CD4-positive, alpha-beta T cell treated with Interleukin-6 at 100 ng/mL for 8 hours (primary cell): ENCODE measurements around the gene GRSF1.
"Not testable (repeated sequence)": the region's sequence is repeated elsewhere in the genome, so short reads cannot be mapped to it uniquely, and the experiment has no call there.

Experiments
- DNase-seq: peaks from one replicate; pipeline ENCODE4 v3.0.0-alpha.2; 2020; ENCODE audit warnings: mixed read lengths, low spot score

GRSF1 gene

DNA sequence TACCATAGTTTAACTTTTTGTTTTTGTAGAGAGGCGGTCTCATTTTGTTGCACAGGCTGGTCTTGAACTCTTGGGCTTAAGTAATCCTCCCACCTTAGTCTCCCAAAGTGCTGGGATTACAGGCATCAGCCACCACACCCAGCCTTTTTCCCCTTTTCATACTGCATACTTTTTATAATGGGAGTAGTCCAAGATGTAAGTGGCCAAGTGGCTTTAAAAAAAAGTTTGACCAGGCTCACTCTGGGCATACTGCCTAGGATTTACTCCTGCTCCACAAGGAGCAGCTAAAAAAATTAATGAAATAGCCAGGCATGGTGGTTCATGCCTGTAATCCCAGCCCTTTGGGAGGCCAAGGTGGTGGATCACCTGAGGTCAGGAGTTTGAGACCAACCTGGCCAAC lies 6.0 kb downstream of the GRSF1 start:
- DNase-seq: no peak

DNA sequence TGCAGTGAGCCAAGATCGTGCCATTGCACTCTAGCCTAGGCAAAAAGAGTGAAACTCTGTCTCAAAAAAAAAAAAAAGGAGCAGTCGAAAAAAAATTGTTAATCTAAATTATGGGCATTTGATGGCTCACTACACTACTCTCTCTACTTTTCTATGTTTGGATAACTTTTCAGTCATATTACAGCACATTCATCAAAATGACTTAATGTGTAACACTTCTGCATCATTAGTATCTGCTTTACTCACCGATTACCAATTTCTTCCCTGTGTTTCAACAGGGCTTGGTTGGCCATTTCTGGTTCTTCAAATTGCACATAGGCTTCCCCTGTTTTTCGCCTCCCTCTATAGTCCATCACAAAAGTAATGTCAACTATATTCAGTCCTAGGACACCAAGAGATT lies 8.4 kb downstream of the GRSF1 start:
- no peak for DNase-seq

DNA sequence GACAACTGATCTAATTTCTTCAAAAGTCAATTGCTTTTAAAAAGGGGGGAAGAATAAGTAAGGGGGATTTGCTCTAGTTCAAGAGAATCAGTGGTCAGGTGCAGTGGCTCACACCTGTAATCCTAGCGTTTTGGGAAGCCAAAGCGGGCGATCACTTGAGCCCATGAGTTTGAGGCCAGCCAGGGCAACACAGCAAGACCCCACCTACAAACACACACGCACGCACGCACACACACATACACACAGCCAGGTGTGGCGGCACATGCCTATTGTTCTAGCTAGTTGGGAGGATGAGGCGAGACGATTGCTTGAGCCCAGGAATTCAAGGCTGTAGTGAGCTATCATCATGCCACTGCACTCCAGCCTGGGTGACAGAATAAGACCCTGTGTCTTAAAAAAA lies 9.6 kb downstream of the GRSF1 start:
- no peak for DNase-seq

DNA sequence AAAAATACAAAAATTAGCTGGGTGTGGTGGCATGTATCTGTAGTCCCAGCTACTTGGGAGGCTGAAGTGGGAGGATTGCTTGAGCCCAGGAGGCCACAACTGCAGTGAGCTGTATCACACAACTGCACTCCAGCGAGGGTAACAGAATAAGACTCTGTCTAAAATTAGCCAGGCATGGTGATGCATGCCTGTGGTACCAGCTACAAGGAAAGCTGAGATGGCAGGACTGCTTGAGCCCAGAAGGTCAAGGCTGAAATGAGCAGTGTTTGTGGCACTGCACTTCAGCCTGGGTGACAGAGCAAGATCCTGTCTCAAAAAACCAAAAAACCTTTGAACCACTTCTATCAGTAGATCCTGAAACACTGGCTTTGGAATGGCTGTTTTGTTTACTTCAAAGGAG lies 10.2 kb downstream of the GRSF1 start:
- DNase-seq: no peak

DNA sequence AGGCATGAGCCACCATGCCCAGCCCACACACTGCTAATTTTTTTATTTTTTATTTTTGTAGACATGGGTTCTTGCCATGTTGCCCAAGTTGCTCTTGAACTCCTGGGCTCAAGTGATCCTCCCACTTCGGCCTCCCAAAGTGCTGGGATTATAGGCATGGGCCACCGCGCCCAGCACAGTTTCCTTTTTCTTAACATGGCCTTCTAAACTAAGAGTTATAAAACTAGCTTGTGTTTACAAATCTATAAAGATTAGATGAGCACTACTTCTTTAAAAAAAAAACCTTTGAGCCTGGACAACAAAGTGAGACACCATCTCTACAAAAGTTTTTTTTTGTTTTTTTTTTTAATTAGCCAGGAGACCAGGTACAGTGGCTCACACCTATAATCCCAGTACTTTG lies 10.7 kb downstream of the GRSF1 start:
- DNase-seq: no peak

DNA sequence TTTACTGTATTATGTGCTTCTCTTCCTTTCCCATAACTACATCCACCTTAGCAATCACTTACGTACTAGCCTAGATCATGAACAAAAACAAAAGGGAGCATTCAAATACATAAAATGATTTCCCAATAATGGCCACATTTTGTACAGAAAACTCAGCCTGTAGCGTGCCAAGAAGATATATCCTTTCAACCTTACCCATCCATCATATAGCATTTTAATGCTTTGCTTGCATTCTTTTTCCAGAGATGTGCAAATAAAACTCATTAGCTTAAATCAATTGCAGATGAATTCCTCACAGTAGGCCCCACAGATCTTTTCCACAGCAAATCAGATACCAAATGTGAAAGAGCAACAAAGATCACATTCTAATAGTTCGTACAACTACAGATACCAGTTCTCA lies 20.8 kb downstream of the GRSF1 start:
- DNase-seq: no peak

DNA sequence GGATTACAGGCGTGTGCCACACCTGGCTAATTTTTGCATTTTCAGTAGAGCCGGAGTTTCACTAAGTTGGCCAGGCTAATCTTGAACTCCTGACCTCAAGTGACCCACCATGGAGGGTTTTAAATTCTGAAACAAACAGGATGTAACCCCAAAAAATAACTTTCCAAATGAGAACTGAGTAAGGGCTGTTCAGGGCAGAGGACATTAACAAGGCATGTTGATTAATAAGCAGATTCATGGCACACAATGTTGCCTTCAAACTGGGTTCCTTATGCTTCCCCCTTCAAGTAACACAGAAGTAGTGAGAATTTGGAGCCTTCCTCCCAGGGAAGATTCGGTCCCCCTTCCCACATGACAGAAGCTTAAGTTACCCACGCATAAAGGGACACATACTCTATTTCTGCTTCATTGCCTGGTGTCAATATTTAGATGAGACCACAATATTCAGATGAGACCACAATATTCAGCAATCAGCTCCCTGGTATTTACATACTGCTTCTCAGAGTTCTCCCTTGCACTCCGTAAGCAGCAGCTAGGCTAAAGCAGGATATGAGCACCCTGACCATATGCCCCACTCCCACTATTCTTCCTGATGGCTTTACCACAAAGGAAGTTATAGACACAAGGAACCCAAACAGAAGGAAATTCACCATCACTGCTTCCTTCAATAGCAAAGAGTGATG lies 21.4 kb downstream of the GRSF1 start:
- DNase-seq: no peak

DNA sequence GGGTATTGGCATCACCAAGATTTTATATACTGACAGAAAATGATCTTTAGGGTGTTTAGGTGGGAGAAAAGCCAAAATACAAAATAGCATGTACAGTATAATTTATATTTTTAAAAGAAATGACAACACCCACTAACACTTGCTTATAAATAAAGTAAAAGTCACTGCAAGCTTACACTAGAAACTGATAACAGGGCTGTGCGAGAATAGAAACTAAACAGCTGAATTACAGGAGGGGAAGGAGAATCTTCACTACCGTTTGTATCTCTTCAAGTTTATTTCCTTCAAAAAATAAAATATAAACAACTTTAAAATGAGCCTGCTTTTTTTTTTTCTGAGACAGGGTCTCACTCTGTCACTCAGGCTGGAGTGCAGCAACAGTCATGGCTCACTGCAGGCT lies 22.8 kb downstream of the GRSF1 start:
- DNase-seq: no peak

DNA sequence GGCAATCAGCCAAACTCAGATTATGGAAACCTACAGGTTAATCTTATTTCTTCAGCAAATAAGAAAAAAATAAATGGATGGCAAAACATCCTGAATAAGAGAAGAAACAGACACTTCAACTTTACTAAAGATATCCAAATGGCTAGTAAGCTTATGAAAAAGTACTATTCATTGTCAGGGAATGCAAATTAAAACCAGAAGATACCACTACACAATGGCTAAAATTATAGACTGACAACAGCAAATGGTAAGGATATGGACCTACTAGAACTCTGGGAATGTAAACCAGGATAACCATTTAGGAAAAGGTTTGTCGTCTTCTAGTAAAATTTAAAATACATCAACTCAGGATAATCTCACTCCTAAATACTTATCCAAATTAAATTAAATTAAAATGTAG lies 24.3 kb downstream of the GRSF1 start:
- no peak for DNase-seq

DNA sequence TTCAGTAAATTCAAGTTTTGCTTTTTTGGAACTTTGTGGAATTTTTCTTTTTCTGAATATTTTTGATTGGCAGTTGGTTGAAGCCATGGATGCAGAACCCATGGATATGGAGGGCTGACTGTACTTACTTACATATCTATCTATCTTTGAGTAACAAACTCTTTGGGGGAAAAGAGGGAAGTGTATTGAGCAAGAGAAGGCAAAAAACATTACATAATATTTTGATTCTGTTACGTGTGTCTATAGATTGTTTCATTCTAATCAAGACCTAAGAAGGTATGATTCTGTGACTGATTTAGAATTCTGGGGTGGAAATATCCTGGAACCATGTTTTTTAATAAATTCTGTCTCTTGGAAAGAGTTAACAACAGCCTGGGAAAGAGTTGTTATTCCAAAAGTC lies 31.5 kb downstream of the GRSF1 start:
- DNase-seq: no peak

DNA sequence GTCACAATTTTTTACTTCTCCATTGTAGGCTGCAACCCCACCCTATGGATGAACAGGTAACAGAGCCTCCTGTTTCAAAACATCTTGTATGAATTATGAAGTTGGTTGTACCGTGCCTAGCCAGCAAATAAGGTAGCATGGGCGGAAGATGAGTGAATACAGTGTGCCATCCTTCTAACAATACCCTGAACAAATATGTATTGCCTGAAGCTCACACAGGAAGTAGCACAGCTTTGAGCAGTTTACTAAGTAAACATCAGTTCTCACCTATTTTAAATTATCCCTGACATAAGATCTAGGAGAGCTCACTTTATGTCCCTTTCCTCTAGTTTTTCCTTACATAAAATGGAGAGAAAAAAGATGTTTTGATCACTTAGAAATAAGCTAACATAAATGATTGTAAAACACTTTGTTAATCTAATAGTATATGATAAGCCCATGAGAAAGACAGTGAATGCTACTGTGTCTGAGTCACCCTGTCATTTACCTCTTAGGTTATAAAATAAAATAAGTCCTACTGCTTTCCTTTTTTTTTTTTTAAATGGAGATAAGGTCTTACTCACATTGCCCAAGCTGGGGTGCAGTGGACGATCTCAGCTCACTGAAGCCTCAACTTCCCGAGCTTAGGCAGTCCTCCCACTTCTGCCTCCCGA lies 36.6 kb downstream of the GRSF1 start:
- no peak for DNase-seq

DNA sequence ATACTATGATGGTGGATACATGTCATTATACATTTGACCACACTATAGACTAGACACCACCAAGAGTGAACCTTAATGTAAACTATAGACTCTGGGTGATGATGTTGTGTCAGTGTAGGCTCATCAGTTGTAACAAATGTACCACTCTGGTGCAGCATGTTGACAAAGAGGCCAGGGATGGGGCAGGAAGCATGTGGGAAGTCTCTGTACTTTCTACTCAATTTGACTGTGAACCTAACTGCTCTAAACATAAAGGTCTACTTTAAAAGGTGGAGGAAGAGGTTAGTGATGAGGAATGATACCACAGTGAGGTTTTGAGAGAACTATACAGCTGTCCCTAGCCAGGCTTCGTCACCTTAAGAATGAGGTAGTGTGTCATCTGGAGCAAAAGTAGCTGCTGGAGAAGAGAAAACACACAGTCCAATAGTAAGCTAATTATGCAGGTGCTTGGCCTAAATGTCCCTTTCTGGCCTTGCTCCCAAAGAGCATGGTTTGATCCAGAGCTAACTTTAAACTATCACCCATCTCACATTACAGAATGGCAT lies 38.4 kb downstream of the GRSF1 start:
- no peak for DNase-seq

DNA sequence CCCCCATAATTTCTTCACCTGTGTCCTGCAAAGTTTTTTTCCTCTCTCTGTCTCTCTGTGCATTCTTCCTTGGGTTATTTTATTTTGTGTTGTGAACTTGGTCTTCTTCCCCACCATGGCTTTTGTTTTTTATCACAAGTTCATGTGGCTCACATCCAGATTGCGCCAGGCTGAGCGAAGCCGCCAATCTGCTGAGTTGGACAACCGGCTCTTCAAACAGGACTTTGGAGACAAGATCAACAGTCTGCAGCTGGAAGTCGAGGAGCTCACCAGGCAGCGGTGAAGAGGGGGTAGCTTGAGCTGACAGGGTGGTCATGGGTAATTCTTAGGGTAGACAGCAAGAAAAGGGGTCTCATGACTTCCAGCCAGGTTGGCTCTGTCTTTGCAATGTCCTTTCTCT lies 46.1 kb downstream of the GRSF1 start:
- no peak for DNase-seq

DNA sequence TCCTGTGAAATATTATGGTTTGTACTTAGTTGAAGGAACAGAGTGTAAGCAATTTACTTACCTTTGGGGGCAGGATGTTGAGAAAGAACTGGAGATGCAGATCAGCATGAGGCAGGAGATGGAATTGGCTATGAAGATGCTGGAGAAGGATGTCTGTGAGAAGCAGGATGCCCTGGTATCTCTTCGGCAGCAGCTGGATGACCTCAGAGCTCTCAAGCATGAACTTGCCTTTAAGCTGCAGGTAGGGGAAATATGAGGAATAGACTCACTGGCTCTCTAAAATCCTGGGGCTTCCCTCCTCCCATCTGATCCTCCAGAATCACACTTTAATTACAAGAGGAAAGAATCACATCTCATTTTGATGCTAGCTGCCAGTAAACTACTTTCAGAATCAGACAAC lies 51.0 kb downstream of the GRSF1 start:
- no peak for DNase-seq

DNA sequence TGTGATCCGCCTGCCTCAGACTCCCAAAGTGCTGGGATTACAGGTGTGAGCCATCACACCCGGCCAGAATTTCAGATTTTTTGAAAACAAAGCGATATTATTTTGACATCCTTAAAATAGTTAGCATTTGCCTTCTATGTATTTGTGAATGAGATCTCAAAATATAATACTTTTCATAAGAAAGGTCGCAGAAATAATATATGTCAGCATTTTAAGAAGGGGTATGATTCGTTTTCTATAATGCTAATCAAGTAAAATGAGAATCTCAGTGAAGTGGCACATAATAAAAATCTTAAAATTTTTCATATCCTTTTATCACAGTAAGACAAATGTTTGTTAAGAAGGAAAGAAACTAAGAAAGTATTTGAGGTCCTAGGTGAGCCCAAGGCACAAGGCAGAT lies 52.2 kb downstream of the GRSF1 start:
- no peak for DNase-seq

DNA sequence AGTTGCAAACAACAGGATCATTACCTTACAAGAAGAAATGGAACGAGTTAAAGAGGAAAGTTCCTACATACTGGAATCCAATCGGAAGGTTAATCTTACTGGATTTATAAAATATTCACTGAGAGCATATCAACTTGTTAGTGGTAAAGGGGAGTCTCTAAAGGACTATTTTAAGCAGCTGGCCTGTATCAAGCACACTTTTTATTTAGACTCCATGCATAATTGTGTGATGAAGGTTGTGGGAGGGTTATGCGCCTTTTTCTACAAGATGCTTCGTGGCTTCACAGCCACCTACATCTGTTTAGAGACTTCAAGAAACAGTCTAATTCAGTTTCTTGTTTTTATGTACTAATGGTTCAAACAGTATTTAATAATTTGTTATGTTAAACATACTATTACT lies 56.6 kb downstream of the GRSF1 start:
- no peak for DNase-seq

DNA sequence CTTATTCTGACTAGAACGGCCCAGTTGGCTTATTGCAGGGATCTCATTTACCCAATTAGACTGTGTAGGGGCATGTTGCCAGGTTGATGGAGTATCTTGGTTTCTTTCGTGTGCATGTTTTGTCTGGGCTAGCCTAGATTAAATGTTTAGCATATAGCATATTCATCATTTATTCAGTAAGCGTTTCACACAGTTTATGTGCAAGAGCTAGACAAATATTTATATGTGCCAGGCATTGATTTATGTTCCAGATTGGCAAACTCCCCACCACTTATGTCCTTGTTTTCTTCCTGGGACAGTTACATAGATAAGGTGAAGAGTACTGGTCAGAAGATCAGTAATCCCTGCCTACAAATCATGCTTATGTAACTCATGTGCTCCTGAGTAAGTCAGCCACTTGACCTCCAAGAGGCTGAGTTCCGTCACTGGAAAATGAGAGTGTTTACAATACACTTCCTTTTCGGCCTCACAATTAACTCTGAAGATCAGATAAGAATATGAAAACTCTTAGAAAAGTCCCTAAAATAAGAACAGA lies 60.7 kb downstream of the GRSF1 start:
- DNase-seq: no peak

DNA sequence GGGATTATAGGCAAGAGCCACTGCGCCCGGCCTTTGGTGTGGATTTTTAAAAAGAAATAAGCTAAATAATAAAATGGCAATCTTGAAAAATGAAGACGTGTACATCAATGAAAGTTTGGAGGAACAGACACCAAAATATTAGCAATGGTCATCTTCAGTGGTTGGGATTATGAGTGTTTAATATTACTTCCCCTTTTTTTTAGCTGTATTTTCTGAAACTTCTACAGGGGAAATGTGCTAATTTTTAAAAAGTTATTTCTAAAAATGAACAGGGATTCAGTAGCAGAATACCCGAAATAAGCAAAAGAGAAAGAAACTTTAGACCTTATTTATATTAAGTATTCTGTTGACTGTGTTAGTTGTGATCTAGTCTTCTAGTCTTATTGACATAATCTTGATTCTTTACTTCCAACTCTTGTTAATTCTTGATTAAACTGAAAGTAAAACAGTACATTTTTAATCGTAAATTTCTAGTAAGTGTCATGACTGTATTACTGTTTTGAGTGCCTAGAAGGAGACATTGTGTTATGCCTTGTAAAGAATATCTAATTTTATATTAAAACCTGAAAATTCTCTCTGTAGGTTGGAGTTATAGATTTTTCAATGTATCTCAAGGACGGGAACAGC lies 66.6 kb downstream of the GRSF1 start:
- no peak for DNase-seq

DNA sequence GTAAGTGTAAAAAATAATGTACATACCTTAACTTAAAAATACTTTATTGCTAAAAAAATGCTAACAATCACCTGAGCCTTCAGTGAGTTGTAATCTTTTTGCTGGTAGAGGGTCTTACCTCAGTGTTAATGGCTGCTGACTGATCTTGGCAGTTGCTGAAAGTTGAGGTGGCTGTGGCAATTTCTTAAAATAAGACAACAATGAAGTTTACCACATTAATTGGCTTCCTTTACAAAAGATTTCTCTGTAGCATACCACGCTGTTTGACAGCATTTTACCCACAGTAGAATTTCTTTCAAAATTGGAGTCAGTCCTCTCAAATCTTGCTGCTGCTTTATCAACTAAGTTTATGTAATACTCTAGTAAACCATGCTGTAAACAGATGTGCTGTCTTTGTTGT lies 70.3 kb downstream of the GRSF1 start:
- not testable (repeated sequence) for DNase-seq

DNA sequence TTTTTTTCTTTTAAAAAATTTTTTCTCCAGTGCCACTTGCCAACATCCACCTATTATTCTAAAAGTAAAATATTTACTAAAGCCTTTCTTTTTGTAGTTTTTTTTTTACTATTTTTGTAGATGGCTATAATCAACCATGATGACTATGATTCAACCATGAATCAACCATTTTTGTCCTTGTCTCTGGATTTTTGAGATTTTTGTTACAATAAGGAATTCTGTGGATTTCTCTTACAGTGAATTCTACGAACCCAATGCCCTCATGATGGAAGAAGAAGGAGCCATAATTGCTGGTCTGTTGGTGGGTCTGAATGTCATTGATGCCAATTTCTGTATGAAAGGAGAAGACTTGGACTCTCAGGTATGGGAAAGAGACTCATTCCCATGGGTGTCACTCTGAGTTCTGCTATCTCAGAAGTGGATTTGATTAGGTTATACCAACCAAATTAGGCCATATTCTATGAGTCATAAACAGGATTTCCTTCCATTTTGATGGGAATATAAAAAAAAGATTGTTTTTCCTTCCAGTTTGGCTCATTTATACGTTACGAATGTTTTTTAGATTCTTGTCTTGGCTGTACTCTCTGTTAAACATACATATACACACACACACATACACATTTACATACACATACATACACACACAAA lies 71.3 kb downstream of the GRSF1 start:
- no peak for DNase-seq
